A549 (cell line): ENCODE data around the gene COPS6. TPM values are rescaled to one million over a fixed set of nuclear protein-coding genes. Genes with fewer than 3 reads are reported as not detected.
A peak's percentile ranks its signal among the peaks of the same experiment; 100 is the strongest.

Experiments used
- ATAC-seq, 2 experiments: fragments of 200-7000 bp in 1 of 2; fragments of >200 bp in 1 of 2; cut with Nextera tagmentation in 1 of 2; cut with Tn5 transposase in 1 of 2; 3 replicates each; pipeline versions ENCODE4 v1.8.0 to v1.9.1; 2018 to 2020; ENCODE audit warnings: mild to moderate bottlenecking in 1 of 2, moderate library complexity in 1 of 2
- CTCF ChIA-PET: fragments of 300-600 bp; sonication (Branson Sonifier 250); formaldehyde crosslinking; extraction: SDS; loops from one replicate; lab custom pipeline; 2021; ENCODE audit warnings: antibody characterized with exemption, inconsistent platforms; lab: Yijun Ruan, JAX
- POLR2A ChIA-PET: fragments of 350-600 bp; formaldehyde crosslinking; extraction: SDS; loops from one replicate; lab custom pipeline; 2021; ENCODE audit warnings: antibody characterized with exemption, inconsistent platforms; lab: Yijun Ruan, JAX
- DNase-seq, 2 experiments: peaks; one replicate each; pipeline versions ENCODE4 v3.0.0 to v3.0.0-alpha.2; 2011 to 2016; ENCODE audit warnings: low read depth in 1 of 2, low spot score in 1 of 2
- FAIRE-seq: peaks from 2 replicates; lab custom pipeline; 2011; peaks lifted over from hg19 to GRCh38; lab: Jason Lieb, UNC
- H3K27ac ChIP-seq, 2 experiments: fragments of >200 bp; sonication (Bioruptor Twin); formaldehyde crosslinking; 3 replicates each; pipeline ENCODE4 v1.5.1; 2016 to 2017
- H3K4me1 ChIP-seq: fragments of >200 bp; sonication (Bioruptor Twin); formaldehyde crosslinking; 3 replicates; pipeline ENCODE4 v1.6.1; 2016
- H3K4me2 ChIP-seq: fragments of >200 bp; sonication (Bioruptor Twin); formaldehyde crosslinking; 3 replicates; pipeline ENCODE4 v1.6.1; 2016
- H3K4me3 ChIP-seq: fragments of >200 bp; sonication (Bioruptor Twin); formaldehyde crosslinking; 3 replicates; pipeline ENCODE4 v1.5.1; 2016
- H3K9me3 ChIP-seq: fragments of >200 bp; sonication (Bioruptor Twin); formaldehyde crosslinking; 3 replicates; pipeline ENCODE4 v1.6.1; 2016
- EP300 ChIP-seq, 2 experiments: fragments of >200 bp; sonication (Bioruptor Twin); formaldehyde crosslinking; IDR thresholded peaks; 2 replicates in 1 of 2; 3 replicates in 1 of 2; pipeline ENCODE4 v1.6.1; 2016 to 2017
- FOXS1 ChIP-seq: fragments of 250-450 bp; sonication (Bioruptor Pico); IDR thresholded peaks from 2 replicates; pipeline ENCODE4 v1.5.0; 2020; ENCODE audit warnings: mild to moderate bottlenecking, moderate library complexity
- GATA3 ChIP-seq: IDR thresholded peaks from 2 replicates; pipeline ENCODE4 v1.6.1; 2012; ENCODE audit warnings: borderline replicate concordance
- HDAC2 ChIP-seq: fragments of 200-600 bp; sonication (generic); IDR thresholded peaks from 2 replicates; pipeline ENCODE4 v1.6.1; 2016
- HES2 ChIP-seq: fragments of >200 bp; sonication (Bioruptor Twin); formaldehyde crosslinking; IDR thresholded peaks from 2 replicates; pipeline ENCODE4 v1.6.1; 2016
- HEYL ChIP-seq: fragments of 250-450 bp; sonication (Bioruptor Pico); IDR thresholded peaks from 2 replicates; pipeline ENCODE4 v1.8.0; 2021; ENCODE audit warnings: mild to moderate bottlenecking, moderate library complexity
- HMGXB4 ChIP-seq: fragments of 250-450 bp; sonication (Bioruptor Pico); IDR thresholded peaks from 2 replicates; pipeline ENCODE4 v1.5.0; 2021; ENCODE audit warnings: mild to moderate bottlenecking, moderate library complexity, borderline replicate concordance
- HOXA7 ChIP-seq: fragments of 250-450 bp; sonication (Bioruptor Pico); IDR thresholded peaks from 2 replicates; pipeline ENCODE4 v1.5.0; 2020; ENCODE audit warnings: mild to moderate bottlenecking, moderate library complexity
- JUN ChIP-seq, 2 experiments: fragments of >200 bp; sonication (Bioruptor Twin); formaldehyde crosslinking; IDR thresholded peaks; 2 replicates in 1 of 2; 3 replicates in 1 of 2; pipeline ENCODE4 v1.6.1; 2016 to 2017
- KDM1A ChIP-seq: fragments of 200-600 bp; sonication (generic); IDR thresholded peaks from 2 replicates; pipeline ENCODE4 v1.6.1; 2016; ENCODE audit warnings: low read depth, mild to moderate bottlenecking
- KDM5A ChIP-seq: fragments of 200-600 bp; sonication (generic); IDR thresholded peaks from 2 replicates; pipeline ENCODE4 v1.6.1; 2016; ENCODE audit warnings: antibody characterized with exemption, mild to moderate bottlenecking
- MAFK ChIP-seq: fragments of 450-650 bp; IDR thresholded peaks from 2 replicates; pipeline ENCODE4 v1.6.1; 2014; ENCODE audit not compliant: partially characterized antibody
- MAZ ChIP-seq: fragments of 150-350 bp; IDR thresholded peaks from 2 replicates; pipeline ENCODE4 v1.6.1; 2014; ENCODE audit warnings: antibody characterized with exemption, low read depth, low read length, borderline replicate concordance
- NFE2L2 ChIP-seq: fragments of 150-350 bp; conservative IDR thresholded peaks from 2 replicates; pipeline ENCODE4 v1.6.1; 2014; ENCODE audit warnings: low read length
- NPAS2 ChIP-seq: fragments of 250-450 bp; sonication (Bioruptor Pico); IDR thresholded peaks from 2 replicates; pipeline ENCODE4 v1.8.0; 2022; ENCODE audit warnings: mild to moderate bottlenecking, moderate library complexity, borderline replicate concordance
- NR3C1 ChIP-seq: fragments of >200 bp; sonication (Bioruptor Twin); formaldehyde crosslinking; IDR thresholded peaks from 3 replicates; pipeline ENCODE4 v1.6.1; 2017
- POLR2A ChIP-seq: IDR thresholded peaks from 2 replicates; pipeline ENCODE4 v1.6.1; 2012; ENCODE audit warnings: mild to moderate bottlenecking, low read length
- RARB ChIP-seq: fragments of 250-450 bp; sonication (Bioruptor Pico); IDR thresholded peaks from 2 replicates; pipeline ENCODE4 v1.8.0; 2021; ENCODE audit warnings: mild to moderate bottlenecking, moderate library complexity
- RCOR1 ChIP-seq: fragments of 150-350 bp; IDR thresholded peaks from 2 replicates; pipeline ENCODE4 v1.6.1; 2014; ENCODE audit warnings: antibody characterized with exemption, low read length, low read depth
- REST ChIP-seq: fragments of 200-600 bp; sonication (generic); IDR thresholded peaks from 2 replicates; pipeline ENCODE4 v1.6.1; 2016; ENCODE audit warnings: antibody characterized with exemption, mild to moderate bottlenecking, moderate library complexity
- TFCP2L1 ChIP-seq: fragments of 250-450 bp; sonication (Bioruptor Pico); IDR thresholded peaks from 2 replicates; pipeline ENCODE4 v1.5.0; 2021; ENCODE audit warnings: mild to moderate bottlenecking
- TP53 ChIP-seq: fragments of 250-450 bp; sonication (Bioruptor Pico); IDR thresholded peaks from 2 replicates; pipeline ENCODE4 v1.5.0; 2021; ENCODE audit warnings: mild to moderate bottlenecking, moderate library complexity
- WGBS: methylation state at CpG from one replicate; pipeline ENCODE4 v1.1.6; 2017; ENCODE audit errors: missing lambda C conversion rate; 5-methylcytosine and 5-hydroxymethylcytosine counted together
- polyA plus RNA-seq, 4 experiments: library from polyadenylated mRNA; depleted of rRNA in 3 of 4; stranded (reverse); fragments of >200 nt; fragmentation: RNase III in 1 of 4; extraction: RNeasy Plus Mini Kit Qiagen cat#74134 plus additional on column Dnase treatment in 1 of 4; gene quantifications; 2 replicates in 3 of 4; 3 replicates in 1 of 4; pipeline ENCODE4 v1.2.3, GENCODE V29; 2011 to 2017
- TF ChIP-seq, protein P1 (sequence below): fragments of 250-450 bp; sonication (Bioruptor Pico); IDR thresholded peaks from 2 replicates; pipeline ENCODE4 v1.5.0; 2020; ENCODE audit warnings: low read depth, mild to moderate bottlenecking, moderate library complexity
- TF ChIP-seq, protein P2 (sequence below): IDR thresholded peaks from 2 replicates; pipeline ENCODE4 v1.6.1; 2012
- TF ChIP-seq, protein P3 (sequence below): IDR thresholded peaks from 2 replicates; pipeline ENCODE4 v1.6.1; 2012; ENCODE audit warnings: low read depth, borderline replicate concordance

COPS6 gene
- polyA plus RNA-seq, 2 of the 4 experiments (the other 2 are of a cell fraction), result 192 to 219 TPM

DNA sequence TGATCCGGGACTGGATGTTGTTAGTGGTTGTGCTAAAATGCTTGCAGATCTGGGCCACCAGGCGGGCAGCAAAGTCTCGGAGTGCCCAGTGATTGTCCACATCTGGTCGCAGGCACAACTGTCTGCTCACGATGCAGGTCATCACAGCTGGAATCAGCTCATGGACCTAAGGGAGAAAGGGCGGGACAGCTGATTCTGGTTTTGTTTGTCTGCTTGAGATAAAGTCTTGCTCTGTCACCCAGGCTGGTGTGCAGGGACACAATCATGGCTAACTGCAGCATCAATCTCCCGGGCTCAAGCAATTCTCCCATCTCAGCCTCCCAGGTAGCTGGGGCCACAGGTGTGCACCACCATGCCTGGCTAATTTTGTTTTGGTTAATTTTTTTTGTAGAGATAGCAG lies 22.4 kb downstream of the COPS6 start (continued):
- no peak for TF ChIP-seq NFE2L2
- TF ChIP-seq REST, result no peak
- TF ChIP-seq, all 56 proteins: peak for 0

- 92% methylated on average over 12 of the region's 13 CpGs for WGBS
- CTCF ChIA-PET, result interaction anchor here (1.8 to 3.3 kb wide), 2 partner anchors 10 to 20 kb away, joined by 8 to 19 read pairs; partner anchors contain the start of genes AP4M1 and MCM7
- no peak for DNase-seq
- Histone ChIP-seq H3K27ac (no peak overlapping the region), H3K9me3 (no peaks in the 10 kb centered on the region), H3K4me1 (no peaks in the 10 kb centered on the region), H3K4me2 (no peak overlapping the region), H3K4me3 (no peak overlapping the region)
- TF ChIP-seq HDAC2 (no peak), RARB (CRISPR knock-in tag) (no peak), FOXS1 (no peak), MAFK (no peak), POLR2A (no peak), HES2 (no peak), GATA3 (no peak)
- peak in 1 of 2 experiments; percentile 6; a peak in 2 of 6 replicates for ATAC-seq
- no peak for FAIRE-seq
- POLR2A ChIA-PET, result interaction anchor here (0.7 to 3.0 kb wide), 2 partner anchors 11 to 15 kb away, joined by 3 to 19 read pairs; partner anchors contain the start of genes AP4M1, MBLAC1 and MCM7
Observed at GRCh38 chr7:100111914-100112313, 23.1 kb downstream of the COPS6 start.

DNA sequence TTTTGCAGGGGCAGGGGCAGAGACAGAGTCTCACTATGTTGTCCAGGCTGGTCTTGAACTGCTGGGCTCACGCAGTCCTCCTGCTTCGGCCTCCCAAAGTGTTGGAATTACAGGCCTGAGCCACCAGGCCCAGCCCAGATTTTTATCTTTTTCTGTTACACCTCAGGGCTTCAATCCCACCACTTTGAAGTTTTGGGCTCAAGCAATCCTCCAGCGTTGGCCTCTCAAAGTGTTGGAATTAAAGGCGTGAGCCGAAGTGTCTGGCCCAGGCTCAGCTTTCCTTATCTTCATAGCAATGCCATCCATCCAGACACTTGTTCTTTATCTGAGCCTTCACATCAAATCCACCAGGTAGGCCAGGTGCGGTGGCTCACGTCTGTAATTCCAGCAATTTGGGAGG lies 26.3 kb downstream of the COPS6 start:
- POLR2A ChIA-PET, result interaction anchor here (0.5 to 1.5 kb wide), 2 partner anchors 14 to 39 kb away, joined by 3 to 5 read pairs; partner anchors contain the start of genes AP4M1 and MCM7
- H3K9me3 ChIP-seq, result no peaks in the 10 kb centered on the region
- no peak for TF ChIP-seq RARB (CRISPR knock-in tag)
- no peak for TF ChIP-seq EP300 (IDR thresholded peaks at IDR 0.05)
- no peak for TF ChIP-seq KDM5A
- TF ChIP-seq MAZ, result no peak
- TF ChIP-seq TP53, result no peak
- TF ChIP-seq TFCP2L1 (CRISPR knock-in tag), result no peak
- no peak for TF ChIP-seq NR3C1
- TF ChIP-seq HOXA7, result no peak
- peaks cover 6% of the 10 kb centered on the region; the same call in 2 of the 3 replicates for H3K4me1 ChIP-seq
- FAIRE-seq (no peak), DNase-seq (no peak), ATAC-seq (no peak)
- 91% methylated on average over 7 of the region's 7 CpGs for WGBS
- H3K4me3 ChIP-seq, result no peak overlapping the region
- no peak overlapping the region for H3K4me2 ChIP-seq
- H3K27ac ChIP-seq, result no peak overlapping the region
- CTCF ChIA-PET, result interaction anchor here (0.8 to 2.1 kb wide), 4 partner anchors 10 to 123 kb away, joined by 3 to 9 read pairs (median 4); no protein-coding TSS in a partner anchor

DNA sequence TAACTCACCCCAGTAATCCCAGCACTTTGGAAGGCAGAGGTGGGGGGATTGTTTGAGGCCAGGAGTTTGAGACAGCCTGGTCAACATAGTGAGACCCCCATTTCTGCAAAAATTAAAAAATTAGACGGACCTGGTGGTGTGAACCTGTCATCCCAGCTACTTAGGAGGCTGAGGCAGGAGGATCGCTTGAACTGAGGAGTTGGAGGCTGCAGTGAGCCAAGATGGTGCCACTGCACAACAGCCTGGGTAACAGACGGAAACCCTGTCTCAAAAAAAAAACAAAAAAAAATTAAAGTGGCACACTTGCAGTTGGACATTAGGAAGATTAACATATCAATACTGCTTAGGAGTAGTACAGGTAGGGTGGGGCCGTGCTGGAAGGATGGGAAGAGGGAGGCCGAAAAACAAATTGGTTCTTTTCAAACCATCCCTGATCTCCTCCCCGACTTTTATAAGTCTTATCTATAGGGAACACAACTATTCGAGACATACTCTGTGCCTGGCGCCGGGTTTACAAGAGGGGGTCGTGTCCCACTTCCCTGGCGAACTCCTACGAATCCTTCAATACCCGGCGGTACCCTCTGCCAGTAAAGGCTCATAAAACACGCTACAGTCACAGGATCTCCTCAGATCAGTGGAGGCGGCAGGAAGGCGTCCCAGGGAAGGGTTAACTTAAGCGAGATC lies 29.8 kb downstream of the COPS6 start:
- FAIRE-seq (no peak), ATAC-seq (peak in 1 of 2 experiments; percentile 3; a peak in 3 of 6 replicates), DNase-seq (peak; percentile 17 to 49)
- WGBS, result 16% methylated on average over 18 of the region's 18 CpGs
- Histone ChIP-seq H3K4me1 (peaks cover 13% of the 10 kb centered on the region), H3K27ac (peak overlapping the region; percentile 86 to 90), H3K4me3 (peak overlapping the region; percentile 81), H3K9me3 (no peaks in the 10 kb centered on the region), H3K4me2 (peak overlapping the region; percentile 92)
- ChIA-PET CTCF (no interaction called here), POLR2A (interaction anchor here (0.7 kb wide), 1 partner anchor 199 kb away, joined by 3 read pairs; the partner anchor contains the start of gene TRIM4)
- TF ChIP-seq RARB (CRISPR knock-in tag) (no peak), KDM1A (no peak), FOXS1 (no peak), POLR2A (no peak), NPAS2 (CRISPR knock-in tag) (no peak), JUN (IDR thresholded peaks at IDR 0.05) (no peak), HMGXB4 (CRISPR knock-in tag) (no peak), HEYL (CRISPR knock-in tag) (no peak), RCOR1 (no peak; the same call in 1 of the 2 replicates), MAZ (no peak)
- TF ChIP-seq, protein P1, sequence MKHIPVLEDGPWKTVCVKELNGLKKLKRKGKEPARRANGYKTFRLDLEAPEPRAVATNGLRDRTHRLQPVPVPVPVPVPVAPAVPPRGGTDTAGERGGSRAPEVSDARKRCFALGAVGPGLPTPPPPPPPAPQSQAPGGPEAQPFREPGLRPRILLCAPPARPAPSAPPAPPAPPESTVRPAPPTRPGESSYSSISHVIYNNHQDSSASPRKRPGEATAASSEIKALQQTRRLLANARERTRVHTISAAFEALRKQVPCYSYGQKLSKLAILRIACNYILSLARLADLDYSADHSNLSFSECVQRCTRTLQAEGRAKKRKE (CRISPR knock-in tag), result no peak
- TF ChIP-seq, protein P2, sequence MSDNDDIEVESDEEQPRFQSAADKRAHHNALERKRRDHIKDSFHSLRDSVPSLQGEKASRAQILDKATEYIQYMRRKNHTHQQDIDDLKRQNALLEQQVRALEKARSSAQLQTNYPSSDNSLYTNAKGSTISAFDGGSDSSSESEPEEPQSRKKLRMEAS, result no peak
- TF ChIP-seq, protein P3, sequence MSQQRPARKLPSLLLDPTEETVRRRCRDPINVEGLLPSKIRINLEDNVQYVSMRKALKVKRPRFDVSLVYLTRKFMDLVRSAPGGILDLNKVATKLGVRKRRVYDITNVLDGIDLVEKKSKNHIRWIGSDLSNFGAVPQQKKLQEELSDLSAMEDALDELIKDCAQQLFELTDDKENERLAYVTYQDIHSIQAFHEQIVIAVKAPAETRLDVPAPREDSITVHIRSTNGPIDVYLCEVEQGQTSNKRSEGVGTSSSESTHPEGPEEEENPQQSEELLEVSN, result no peak
